ENCODE data around the gene CENPV. TPM values are rescaled to one million over a fixed set of nuclear protein-coding genes. Genes with fewer than 3 reads are reported as not detected.

Gene CENPV
- total and polyA plus RNA-seq, 10 of the 15 experiments (the other 5 are each of a cell fraction or from before 2014, with no cell fraction given), result 22.5 to 98.6 (median 80.8) TPM

- TF ChIP-seq PKNOX1 (IDR thresholded peaks at IDR 0.05) (peak; percentile 94), TBL1XR1 (IDR thresholded peaks at IDR 0.05; ENCODE audit: low read depth, low read length) (peak; percentile 92), SP1 (IDR thresholded peaks at IDR 0.05; ENCODE audit: low read depth, low read length) (peak; percentile 69), BHLHE40 (IDR thresholded peaks at IDR 0.05; ENCODE audit: borderline replicate concordance in 1 of 2, low read depth in 2 of 2, low read length in 1 of 2) (peak; percentile 26 to 52; a peak in 1 of 4 replicates), RAD51 (IDR thresholded peaks at IDR 0.05) (0 out of 2 replicates have a peak, but pooled peaks have one; percentile 59), E4F1 (IDR thresholded peaks at IDR 0.05; ENCODE audit: borderline replicate concordance, partially characterized antibody) (peak; percentile 50), IRF3 (IDR thresholded peaks at IDR 0.05) (peak; percentile 46; the same call in 1 of the 2 replicates), SREBF2 (IDR thresholded peaks at IDR 0.05; ENCODE audit: low read length) (no peak), POLR2AphosphoS2 (IDR thresholded peaks at IDR 0.05; ENCODE audit: low read depth, low read length) (peak; percentile 100), JUND (IDR thresholded peaks at IDR 0.05; ENCODE audit: low read depth, low read length) (0 out of 2 replicates have a peak, but pooled peaks have one; percentile 25), NR2C1 (IDR thresholded peaks at IDR 0.05) (peak; percentile 49), IKZF2 (IDR thresholded peaks at IDR 0.05) (peak; percentile 29 to 57; a peak in 3 of 4 replicates), STAT1 (conservative IDR thresholded peaks at IDR 0.05) (peak; percentile 99), NFIC (IDR thresholded peaks at IDR 0.05; ENCODE audit: low read depth, low read length) (no peak; the same call in 1 of the 2 replicates), SMC3 (IDR thresholded peaks at IDR 0.05; ENCODE audit: borderline replicate concordance, low read length) (0 out of 2 replicates have a peak, but pooled peaks have one; percentile 9), CTCF (IDR thresholded peaks at IDR 0.05 in 2 of 3, conservative IDR thresholded peaks at IDR 0.05 in 1 of 3; ENCODE audit: control insufficient read depth in 2 of 3, extremely low read depth in 1 of 3, insufficient read depth in 1 of 3, low read depth in 3 of 3, low read length in 3 of 3) (peak in 2 of 3 experiments; percentile 20 to 24; a peak in 2 of 6 replicates), IRF5 (IDR thresholded peaks at IDR 0.05; ENCODE audit: borderline replicate concordance) (no peak), MXI1 (IDR thresholded peaks at IDR 0.05; ENCODE audit: low read depth, low read length) (no peak), ZNF622 (IDR thresholded peaks at IDR 0.05) (no peak), DPF2 (IDR thresholded peaks at IDR 0.05) (no peak), SUPT20H (IDR thresholded peaks at IDR 0.05; ENCODE audit: borderline replicate concordance, control insufficient read depth, low read depth, low read length) (no peak)
Measured at GRCh38 chr17:16380640-16381495, 27.6 kb upstream of the CENPV start, which contains the start of gene UBB (continued).
